ENCODE results near the gene CCDC32.

DNA sequence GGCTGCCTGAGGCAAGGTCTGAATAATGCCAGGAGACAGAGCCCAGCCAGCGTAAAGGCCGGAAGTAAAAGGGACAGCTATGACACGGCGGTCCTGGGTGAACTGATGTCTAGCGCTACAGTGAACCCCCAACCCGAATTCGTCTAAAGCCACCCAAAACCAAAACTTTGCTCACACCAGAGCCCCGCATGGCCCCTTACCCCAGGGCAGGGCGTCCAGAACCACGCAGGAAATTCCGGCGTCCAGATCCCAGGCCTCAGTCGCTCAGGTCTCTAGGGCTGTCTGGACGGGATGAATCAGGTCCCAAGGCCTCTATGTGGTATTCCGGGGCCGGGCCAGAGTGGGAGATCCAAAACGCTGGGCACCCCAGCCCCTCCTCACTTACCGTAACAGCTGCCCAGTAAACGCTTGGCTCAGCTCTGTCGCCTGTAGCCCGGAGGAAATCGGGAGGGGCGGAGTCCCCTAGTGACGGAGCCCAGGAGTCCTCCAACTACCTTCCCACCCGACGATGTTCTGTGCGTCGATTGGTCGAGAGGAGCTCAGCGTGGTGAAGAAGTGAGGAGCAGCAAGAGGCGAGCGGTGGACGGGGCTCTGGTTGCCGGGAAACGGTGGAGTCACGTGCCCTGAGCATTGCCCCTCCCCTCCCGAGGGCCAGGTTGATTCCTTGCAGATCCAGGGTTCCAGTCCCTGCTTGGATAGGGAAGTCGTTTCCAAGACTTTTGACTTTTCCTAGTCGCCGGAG, at the start of gene CCDC32:
- TF ChIP-seq, protein P1, sequence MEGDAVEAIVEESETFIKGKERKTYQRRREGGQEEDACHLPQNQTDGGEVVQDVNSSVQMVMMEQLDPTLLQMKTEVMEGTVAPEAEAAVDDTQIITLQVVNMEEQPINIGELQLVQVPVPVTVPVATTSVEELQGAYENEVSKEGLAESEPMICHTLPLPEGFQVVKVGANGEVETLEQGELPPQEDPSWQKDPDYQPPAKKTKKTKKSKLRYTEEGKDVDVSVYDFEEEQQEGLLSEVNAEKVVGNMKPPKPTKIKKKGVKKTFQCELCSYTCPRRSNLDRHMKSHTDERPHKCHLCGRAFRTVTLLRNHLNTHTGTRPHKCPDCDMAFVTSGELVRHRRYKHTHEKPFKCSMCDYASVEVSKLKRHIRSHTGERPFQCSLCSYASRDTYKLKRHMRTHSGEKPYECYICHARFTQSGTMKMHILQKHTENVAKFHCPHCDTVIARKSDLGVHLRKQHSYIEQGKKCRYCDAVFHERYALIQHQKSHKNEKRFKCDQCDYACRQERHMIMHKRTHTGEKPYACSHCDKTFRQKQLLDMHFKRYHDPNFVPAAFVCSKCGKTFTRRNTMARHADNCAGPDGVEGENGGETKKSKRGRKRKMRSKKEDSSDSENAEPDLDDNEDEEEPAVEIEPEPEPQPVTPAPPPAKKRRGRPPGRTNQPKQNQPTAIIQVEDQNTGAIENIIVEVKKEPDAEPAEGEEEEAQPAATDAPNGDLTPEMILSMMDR (IDR thresholded peaks at IDR 0.05): no peak
- peak; percentile 73 to 94 (median 92) for TF ChIP-seq POLR2A (IDR thresholded peaks at IDR 0.05)
